ENCODE data around the gene HOXC12.

The HOXC12 gene

DNA sequence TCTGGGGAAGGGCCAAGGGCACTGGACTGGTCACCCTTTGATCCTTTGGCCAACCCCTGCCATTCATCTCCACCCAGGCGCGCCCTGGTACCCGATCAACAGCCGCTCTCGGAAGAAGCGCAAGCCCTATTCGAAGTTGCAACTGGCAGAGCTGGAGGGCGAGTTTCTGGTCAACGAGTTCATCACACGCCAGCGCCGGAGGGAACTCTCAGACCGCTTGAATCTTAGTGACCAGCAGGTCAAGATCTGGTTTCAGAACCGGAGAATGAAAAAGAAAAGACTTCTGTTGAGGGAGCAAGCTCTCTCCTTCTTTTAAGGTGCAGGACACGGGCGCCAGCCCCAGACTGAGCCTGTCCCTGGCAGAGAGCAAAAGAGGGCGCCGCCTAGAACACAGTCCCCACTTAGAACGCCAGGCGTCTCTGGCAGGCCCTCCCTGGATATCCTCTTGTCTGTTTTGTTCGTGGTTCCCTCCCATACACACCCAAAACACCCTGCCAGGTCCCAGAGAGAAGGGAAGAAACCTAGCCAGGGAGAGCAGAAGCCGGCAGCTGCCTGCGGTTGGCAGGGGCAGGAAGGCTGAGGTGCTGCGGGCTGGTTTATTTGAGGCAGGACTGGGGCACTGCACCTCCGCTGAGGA, 1.7 kb downstream of the HOXC12 start:
- no peak for DNase-seq (ENCODE audit: low read depth in 3 of 3)

DNA sequence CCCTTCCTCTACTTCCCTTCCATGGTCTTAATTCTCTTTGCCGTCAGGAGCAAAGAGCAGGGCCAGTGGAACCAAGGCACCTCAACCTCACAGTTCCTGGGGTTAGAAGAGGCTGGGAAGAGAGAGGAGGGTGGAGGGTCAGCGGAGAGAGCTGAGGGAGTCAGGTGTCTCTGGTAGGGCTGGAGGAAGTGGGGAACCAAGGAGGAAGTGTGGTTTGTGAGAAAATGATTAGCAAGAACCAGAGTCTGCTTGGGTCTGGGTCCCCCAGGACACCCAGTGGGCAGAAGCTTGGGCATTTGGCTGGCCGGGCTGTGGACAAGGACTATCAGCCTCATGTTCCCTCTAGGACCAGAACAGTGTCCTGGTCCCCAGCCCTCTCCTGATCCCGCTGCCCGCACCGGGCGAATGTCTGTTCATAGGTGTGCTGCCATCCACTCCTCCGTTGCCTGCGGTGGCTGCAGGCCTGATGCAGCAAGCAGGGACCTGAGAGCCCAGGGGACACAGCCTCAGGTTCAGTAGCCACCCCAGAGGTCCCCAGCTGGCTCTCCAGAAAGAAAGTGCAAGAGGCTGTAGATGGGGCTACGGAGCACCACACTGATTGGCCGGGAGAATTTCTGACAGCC, 2.3 kb downstream of the HOXC12 start:
- DNase-seq (ENCODE audit: low read depth in 3 of 3), result no peak

DNA sequence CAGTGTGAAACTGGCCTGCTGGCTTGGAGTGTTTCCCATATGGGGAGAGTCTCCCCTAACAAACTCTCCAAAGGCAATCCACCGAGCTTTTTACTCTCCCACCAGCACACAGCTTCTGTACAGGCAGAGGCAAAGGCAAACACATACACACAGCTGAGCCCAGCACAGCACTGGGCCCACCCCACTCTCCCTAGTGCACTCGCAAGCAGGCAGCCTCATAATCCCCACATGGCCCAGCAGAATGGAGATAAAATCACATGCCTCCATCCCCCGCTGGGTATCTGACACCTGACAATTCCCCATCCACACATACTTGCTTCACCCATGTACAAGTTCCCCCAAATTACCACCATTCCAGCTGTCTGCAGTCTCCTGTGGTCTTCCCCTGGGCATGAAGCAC, 3.4 kb downstream of the HOXC12 start:
- DNase-seq (ENCODE audit: low read depth in 3 of 3), result no peak

DNA sequence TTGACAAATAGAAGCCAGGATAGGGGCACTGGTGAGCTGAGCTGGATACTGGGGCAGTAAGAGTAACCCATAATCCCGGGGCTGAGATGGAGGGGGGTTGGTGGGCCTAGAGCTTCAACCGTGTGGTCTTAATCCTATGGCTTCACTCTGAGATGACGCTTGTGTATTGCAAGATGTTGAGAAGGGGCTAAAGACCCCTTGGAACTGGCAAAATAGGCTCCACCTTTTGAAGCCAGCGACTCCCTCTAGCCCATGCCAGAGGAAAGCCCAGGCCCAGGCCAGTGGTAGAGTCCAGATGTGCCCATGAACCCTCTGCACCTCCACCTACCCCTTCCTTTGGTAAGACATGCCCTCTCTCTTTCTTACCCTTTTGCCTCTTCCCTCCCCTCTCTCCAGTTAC, 4.6 kb downstream of the HOXC12 start:
- no peak for DNase-seq (ENCODE audit: low read depth in 3 of 3)

DNA sequence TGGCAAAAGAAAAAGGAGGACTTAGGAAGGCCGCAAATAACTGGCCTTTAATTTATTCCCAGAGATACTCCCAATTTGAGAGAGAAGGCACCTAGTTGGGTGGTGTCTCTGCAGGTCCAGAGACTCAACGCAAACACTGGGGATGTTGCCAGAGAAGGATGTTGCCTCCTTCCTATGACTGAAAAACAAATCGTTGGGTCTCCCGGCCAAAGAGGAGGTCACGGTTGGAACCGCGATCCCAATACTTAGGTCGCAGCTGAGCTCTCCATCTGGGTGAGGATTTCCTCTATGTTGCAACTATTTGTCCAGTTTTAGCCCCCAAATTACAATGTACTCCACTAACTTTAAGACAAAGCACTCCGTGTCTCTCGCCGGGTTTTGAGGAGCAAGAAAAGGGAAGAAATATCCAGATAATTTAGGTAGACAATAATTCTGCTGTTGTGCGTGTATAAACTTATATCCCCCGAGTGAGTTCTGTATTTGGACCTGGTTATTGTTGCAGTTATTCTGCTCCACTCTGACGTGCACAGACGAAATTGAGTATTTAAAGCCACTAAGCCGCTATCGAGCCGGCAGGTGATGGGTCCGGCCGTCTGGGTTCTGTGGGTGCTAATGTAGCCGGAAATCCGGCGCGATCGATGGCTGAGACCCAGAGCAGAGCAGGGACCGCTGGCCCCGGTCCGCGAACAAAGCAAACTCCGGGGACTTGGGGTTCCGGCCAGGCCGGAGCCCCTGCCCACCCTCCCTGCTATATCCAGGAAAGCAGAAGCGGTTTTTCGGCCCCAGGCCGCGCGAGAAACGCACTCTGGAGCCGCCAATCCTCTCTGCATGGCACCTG, 5.7 kb downstream of the HOXC12 start:
- no peak for DNase-seq (ENCODE audit: low read depth in 3 of 3)

DNA sequence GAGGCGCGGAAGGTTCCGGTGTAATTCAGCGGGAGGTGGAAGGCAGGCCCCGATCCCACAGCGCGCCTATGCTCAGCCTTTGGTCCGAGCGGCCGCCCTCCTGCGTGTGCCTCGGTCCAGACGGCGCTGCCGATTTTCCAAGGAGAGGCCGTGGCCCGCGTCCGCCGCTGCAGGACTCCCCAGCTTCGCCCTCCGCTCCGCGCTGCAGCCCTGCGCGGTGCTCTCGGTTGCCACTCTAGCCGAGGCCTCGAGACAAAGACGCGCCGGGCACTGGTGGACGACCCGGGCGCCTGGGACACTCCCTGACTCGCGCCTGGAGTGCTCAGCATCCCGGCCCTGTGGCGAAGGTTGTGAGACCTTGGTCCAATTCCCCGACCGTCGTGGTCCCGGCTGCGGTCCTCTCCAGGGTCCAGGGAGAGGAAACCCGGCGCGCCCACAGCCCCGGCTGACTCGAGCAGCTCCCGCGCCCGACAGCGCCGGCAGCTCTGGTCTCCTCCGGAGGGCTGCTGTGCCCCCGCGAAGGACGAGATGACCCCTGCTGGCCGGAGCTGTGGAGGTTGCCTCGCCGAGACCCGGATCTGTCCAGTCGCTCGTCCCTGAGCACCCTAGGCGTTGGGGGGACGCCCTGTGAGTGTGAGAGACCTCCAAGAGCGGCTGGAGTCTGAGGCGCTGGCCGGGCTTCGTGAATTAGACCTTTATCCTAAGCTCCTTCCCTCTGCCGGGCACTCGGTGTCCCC, 6.5 kb downstream of the HOXC12 start:
- no peak for DNase-seq (ENCODE audit: low read depth in 3 of 3)

DNA sequence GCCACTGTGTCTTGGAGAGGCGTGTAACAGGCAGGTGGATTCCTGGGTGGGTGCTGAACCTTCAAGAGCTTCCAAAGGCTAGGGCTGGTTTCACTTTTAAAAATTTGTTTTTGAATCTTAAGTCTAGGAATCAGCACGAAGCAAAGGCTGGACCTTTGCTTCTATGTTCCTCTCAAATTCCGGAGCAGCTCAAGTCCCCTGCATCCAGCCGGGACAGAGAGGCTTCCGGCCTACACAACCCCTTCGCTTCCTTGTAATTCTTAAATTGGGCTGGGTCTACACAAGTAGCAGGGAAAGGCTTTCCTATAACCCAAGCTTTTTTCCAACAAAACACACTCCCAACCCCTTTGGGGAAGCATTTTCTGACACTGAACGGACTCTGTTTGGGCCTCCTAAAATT, 8.3 kb downstream of the HOXC12 start:
- no peak for DNase-seq (ENCODE audit: low read depth in 3 of 3)

DNA sequence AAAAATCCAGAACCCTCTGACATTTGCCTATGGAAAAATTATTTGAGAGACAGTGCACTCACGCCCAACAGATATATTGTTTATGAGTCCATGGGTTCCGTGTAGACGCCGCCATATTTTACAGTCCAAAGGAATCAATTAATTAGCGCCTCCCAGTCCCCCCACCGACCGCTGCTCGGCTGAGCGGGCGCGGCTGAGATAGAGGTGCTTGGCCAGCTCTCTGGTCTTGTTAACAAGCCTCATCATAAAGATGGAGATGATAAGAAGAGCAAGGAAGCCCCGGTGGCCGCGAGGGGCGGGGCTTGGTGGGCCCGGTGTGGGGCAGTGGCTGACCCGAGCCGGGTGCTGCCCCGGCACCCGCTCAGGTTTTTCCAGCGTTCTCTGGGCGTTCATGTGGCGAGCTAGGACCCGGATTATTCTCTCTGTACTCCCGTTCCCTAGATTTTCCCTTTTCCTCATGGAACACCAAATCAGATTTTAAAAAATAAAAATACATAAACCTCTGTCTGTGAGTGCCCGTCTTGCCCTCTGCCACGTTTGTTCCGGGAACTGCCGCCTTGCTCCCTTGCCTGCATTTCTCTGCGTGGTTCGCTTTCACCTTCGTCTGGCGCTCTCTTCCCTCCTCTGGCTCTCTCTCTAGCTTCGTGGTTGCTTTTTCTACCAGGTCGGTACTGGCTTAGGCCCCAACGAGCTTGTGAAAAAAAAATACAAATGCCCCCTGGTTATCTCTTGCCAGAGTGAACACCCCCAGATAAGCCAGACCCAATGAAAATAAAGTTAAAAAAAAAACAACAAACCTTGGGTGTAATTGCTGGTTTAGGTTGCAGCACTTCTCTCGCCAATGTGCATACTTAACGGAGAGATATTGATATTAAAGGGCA, 9.0 kb downstream of the HOXC12 start:
- no peak for DNase-seq (ENCODE audit: low read depth in 3 of 3)

DNA sequence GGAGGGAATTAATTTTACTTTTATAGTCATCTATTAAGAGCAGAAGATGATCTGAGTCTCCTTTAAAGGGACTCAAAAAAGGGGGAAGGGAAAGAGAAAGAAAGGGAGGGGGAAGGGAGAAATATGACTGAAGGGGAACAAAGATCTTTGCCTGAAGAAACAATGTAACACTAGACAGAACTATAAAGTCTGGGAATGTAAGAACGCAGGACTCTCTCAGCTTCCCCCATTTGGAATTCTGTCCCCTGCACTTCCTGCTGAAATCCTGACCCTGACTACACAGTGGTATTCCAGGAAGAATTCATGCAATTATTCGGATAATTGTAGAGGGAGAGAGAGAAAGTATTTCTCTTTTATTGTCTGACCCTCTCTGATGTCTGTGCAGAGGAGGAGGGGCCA, 9.6 kb downstream of the HOXC12 start:
- no peak for DNase-seq (ENCODE audit: low read depth in 3 of 3)

DNA sequence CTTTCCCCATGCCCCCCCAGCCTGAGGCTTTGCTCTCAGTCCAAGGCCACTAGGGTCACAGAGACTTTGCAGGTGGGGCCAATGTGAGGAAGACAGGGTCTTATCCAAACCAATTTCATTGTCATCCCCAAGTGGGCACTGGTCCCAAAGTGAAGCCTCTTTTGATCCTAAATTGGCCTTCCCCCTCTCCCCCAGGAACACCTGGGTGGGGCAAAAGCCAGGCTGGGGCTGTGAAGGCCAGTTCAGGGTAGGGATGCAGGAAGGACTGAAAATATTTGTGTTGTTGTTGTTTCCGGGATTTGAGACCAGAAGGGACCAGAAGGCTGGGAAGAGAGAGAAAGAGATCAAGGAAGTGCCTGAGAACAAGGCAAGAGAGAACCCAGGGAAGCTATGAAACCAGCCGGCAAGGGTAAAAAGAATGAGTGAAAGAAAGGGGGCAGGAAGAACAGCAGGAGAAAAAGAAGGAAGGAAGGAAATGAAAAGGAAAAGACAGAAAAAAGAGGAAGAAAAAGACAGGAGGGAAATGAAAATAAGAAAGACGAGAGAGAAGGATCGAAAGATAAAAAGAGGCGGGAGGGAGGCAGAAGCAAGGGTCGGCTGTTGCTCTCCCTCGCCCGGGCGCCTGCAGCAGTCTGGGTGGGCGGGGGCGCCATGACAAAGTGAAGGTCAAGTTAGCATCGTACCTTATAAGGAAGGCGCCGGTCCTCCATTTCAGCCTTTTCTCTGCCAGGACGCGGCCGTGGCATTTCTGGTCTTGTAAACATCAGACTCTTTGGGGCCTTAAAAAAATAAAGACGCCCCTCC, 10.8 kb downstream of the HOXC12 start:
- DNase-seq (ENCODE audit: low read depth in 3 of 3), result no peak

DNA sequence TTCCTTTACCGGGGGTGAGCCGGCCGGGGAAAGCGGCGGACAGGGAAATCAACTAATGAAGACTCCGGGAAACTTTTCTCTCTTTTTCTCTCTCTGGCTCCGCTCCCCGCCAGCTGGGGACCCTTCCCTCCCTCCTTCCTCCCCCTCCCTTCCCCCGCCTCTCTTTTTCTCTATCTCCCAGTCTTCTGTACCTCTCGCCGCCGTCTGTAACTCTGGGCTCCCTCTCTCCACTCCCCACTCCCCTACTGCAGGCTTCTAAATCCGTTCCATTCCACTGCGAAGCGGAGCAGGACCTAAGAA, 11.3 kb downstream of the HOXC12 start:
- DNase-seq (ENCODE audit: low read depth in 3 of 3), result no peak

DNA sequence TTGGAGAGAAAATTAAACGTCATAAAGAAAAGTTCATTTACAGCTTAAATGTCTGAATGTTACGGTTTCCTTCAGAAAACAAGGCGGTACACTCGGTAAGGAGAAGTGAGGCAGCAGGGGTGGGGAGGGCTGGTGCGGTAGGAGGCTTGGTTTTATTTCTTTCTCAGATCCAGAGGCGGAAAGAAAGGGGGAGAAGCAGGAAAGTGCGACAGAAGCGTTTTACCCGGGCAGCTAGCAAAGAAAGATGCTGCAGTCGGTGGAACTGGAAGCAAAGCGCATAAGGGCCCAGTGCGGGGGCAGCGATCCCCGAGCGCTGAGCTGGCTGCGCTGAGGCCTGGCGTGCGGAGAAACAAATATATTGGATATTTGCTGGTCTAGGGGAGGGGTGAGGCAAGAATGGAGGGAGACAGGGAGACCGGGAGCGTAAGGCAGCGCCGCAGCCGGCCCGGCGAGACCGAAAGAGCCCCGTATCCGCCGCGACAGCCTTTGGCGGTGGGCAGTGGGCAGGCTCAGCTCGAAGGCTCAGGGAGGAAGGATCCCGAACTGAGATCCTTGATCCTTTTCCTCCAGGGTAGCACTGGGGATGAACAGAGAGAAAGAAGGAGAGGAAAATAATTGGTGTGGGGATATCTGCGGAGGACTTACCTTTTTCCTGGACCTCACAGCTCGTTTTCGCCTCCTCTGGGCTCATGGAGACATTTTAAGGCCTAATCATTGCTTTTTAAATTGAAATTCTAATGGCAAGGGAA, 11.9 kb downstream of the HOXC12 start:
- DNase-seq (ENCODE audit: low read depth in 3 of 3), result no peak

DNA sequence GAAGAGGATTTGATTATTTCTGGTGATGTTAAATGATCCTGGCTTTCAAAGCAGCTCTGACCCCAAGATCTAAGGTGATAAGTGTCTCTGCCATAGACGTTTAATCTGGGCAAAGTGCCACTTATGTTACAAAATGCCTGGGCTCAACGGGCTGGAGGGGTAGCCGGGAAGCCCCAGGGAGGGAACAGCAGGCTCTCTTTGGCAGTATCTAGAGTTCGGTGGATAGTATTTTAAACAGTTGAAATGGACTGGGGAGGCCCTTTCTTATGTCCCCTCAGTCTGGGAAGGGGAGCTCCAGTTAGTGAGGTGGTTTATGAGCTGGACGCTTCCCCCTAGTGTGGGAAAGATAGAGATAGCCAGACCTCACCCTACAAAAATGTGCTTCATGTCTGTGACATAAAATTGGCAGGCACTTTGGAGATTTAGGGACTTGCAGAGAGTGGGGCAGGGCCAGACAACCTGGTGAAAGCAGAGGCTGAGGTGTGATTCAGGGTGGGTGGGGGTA, 12.8 kb downstream of the HOXC12 start:
- DNase-seq (ENCODE audit: low read depth in 3 of 3), result no peak

DNA sequence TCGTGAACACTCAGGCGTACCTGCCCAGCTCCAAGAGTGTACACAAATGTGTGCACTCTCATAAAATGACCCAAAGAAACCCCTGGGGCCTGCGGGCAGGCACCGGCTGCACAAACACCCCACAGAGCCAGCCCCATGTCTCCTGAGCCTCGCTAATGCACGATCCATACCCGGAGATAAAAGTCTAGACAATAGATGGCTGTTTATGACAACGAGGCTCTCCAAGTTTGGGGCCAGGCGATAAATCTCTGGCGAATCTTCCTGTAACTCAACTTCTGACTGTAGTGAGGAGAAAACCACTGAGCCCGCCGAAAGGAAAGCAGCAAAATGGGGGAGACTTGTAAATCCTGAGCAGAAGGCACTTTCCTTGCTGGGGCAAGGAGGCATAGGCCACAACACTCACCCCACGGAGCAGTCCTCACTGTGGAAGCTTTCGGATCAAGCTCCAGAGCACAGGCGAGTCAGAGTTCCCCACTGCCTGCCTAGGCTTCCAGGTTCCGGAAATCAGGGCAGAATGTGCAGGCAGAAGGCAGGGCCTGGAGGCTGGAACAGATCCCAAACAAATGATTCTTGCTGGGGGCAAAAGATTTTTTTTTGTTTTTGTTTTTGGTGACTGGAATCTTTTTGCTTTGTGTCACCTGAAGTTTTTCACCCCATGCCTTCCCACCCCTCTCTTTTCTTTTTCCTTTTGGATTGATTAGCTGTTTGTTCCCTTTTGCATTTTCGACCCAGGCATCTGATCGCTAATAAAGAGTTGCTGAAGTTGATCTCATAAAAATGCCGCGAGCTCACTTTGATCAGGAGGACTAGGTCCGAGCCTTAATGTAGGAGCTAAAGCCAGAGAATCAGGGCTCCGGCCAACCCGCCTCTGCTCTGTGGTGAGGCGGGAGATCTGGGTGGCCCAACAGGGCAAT, 13.8 kb downstream of the HOXC12 start:
- DNase-seq (ENCODE audit: low read depth in 3 of 3), result no peak

DNA sequence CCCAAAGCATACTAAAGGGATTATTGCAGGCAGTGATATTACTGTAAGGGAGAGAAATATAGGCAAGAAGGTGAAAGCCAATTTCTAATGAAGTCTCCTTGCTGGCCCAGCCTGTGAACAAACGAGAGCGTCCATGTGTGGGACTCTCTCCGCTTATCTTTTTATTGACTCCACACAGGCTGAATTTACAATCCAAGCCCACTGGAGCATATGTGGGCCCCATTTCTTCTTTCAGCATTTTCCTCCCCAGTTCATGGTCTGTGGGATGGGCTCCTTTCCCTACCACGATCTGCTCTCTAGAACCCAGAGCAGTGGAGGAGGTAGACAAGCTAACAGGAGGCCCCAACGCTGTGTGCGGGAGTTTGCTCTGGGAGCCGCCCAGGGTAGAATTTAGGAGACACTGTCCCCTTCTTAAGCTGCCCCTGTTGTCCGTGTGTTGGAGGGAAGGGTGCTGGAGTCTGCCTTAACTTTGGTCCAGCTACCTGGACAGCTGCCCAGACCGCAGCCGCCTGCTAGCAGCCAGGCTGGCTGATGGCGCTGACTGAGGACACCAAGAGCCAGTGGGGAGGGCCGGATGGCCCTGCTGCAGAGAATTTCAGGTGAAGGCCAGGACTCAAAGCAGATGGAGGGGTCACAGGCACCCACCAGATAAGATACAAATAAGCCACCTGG, 15.0 kb downstream of the HOXC12 start:
- DNase-seq (ENCODE audit: low read depth in 3 of 3), result no peak

DNA sequence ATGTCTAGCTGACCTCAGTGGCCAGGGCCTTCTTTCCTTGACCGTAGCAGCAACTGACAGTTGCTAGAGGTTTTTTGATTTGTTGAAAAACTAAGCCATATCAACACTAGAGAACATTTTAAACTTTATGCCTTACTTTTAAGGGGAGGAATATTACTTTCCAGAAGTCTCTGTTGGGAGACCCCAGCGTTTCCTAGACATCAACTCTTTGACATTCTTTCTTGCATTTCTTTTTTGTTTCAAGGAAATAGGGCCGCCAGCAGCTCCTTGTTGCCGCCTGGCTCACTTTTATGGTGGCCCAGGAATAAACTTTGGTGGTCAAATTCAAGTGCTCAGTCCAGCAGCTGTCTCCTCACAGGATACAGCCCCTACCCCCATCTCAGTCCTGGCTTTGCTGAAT, 15.7 kb downstream of the HOXC12 start:
- no peak for DNase-seq (ENCODE audit: low read depth in 3 of 3)

DNA sequence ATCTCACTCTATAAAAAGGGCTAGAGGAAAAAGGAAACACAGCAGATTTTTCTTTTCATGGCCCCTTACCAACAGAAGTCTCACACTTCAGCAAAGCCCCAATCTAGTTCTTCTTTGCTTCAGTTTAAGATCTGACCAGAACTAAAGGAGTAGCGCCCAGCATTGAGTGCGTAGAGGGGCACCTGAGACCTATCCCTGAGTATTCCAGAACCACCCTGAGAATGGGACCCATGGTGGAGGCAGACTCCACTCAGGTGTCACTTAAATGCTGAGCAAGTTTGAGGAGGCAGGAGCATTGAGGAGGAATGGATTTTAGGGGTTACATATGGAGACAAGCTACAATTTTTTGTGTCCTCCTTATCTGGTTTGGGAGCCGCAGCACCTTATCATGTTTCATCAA, 16.4 kb downstream of the HOXC12 start:
- no peak for DNase-seq (ENCODE audit: low read depth in 3 of 3)

DNA sequence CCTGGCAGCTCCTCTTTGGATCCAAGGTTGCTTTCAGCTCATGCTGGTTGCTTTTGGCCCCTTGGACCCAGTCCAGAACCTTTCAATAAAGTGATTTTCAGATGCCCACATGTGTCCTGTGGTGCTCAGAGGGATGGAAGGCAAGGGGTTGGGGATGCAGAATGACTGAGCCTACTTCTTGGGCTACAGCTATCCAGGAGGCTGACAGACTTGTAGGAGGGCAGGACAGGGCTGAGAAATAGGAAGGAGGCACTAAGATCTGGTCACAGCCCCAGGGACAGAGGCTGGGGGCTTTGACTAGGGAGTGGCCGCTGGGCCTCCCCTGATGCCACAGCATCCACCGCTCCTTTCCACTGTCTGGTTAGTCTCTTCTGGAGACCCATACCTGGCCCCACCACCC, 17.0 kb downstream of the HOXC12 start:
- DNase-seq (ENCODE audit: low read depth in 3 of 3), result no peak
